Activated naive CD4-positive, alpha-beta T cell treated with anti-CD3 and anti-CD28 coated beads, Interleukin-2, amount 10 ng/mL, durations not matched to agents 7 days and 5 days (primary cell): ENCODE data around the gene SHISA8.
A peak's percentile ranks its signal among the peaks of the same experiment; 100 is the strongest.
"Not testable (repeated sequence)": the region's sequence is repeated elsewhere in the genome, so short reads cannot be mapped to it uniquely, and the experiment has no call there.

Source experiments
- CTCF ChIA-PET: fragments of 350-600 bp; sonication (Branson Sonifier 250); formaldehyde crosslinking; loops from one replicate; lab custom pipeline; 2021; ENCODE audit warnings: antibody characterized with exemption; lab: Charles Lee
- DNase-seq: peaks from one replicate; pipeline ENCODE4 v3.0.0-alpha.2; 2020
- H3K27ac Mint-ChIP-seq: one replicate; pipeline ENCODE4 v1.8.0; 2021; ENCODE audit warnings: mild to moderate bottlenecking, moderate library complexity, mixed read lengths
- H3K27me3 Mint-ChIP-seq: one replicate; pipeline ENCODE4 v1.8.0; 2021; ENCODE audit warnings: mild to moderate bottlenecking, mixed read lengths
- H3K36me3 Mint-ChIP-seq: one replicate; pipeline ENCODE4 v1.8.0; 2021; ENCODE audit warnings: mixed read lengths
- H3K4me1 Mint-ChIP-seq: one replicate; pipeline ENCODE4 v1.8.0; 2021; ENCODE audit warnings: mixed read lengths
- H3K4me3 Mint-ChIP-seq: one replicate; pipeline ENCODE4 v1.8.0; 2021; ENCODE audit warnings: mild to moderate bottlenecking, moderate library complexity, mixed read lengths
- H3K9me3 Mint-ChIP-seq: one replicate; pipeline ENCODE4 v1.8.0; 2021; ENCODE audit warnings: mixed read lengths

SHISA8 gene

GRCh38 chr22:41915035-41915785 lies at the start of gene SHISA8:
Gene SHISA8 (minus strand): TSS chr22:41915074. CDS start chr22:41914667, 407 bp downstream.
- no peaks in the 10 kb centered on the region for H3K9me3 Mint-ChIP-seq
- H3K4me1 Mint-ChIP-seq = peaks cover 30% of the 10 kb centered on the region
- H3K27me3 Mint-ChIP-seq = peaks cover 94% of the 10 kb centered on the region
- H3K36me3 Mint-ChIP-seq = no peaks in the 10 kb centered on the region
- H3K27ac Mint-ChIP-seq = no peak within 1 kb of the TSS
- peak within 1 kb of the TSS; percentile 43 for H3K4me3 Mint-ChIP-seq
- peak; percentile 75 for DNase-seq
- CTCF ChIA-PET = interaction anchor here (2.5 to 2.7 kb wide), 2 partner anchors 11 to 25 kb away, joined by 8 to 9 read pairs; partner anchors contain the start of gene TNFRSF13C

GRCh38 chr22:41964112-41964491 lies 49.2 kb upstream of the SHISA8 start:
- no peak overlapping the region for H3K4me3 Mint-ChIP-seq
- no peak for DNase-seq
- no peaks in the 10 kb centered on the region for H3K36me3 Mint-ChIP-seq
- CTCF ChIA-PET = interaction anchor here (1.0 to 1.2 kb wide), 2 partner anchors 13 to 473 kb away, joined by 3 to 4 read pairs; partner anchors contain the start of gene SMIM45
- H3K27ac Mint-ChIP-seq = no peak overlapping the region
- H3K9me3 Mint-ChIP-seq = no peaks in the 10 kb centered on the region
- H3K27me3 Mint-ChIP-seq = peaks cover 56% of the 10 kb centered on the region
- H3K4me1 Mint-ChIP-seq = peaks cover 2% of the 10 kb centered on the region

GRCh38 chr22:41963453-41964111 lies 48.7 kb upstream of the SHISA8 start:
- no peak overlapping the region for H3K27ac Mint-ChIP-seq
- no peaks in the 10 kb centered on the region for H3K36me3 Mint-ChIP-seq
- CTCF ChIA-PET = interaction anchor here (1.2 kb wide), 1 partner anchor 474 kb away, joined by 4 read pairs; no protein-coding TSS in a partner anchor
- no peaks in the 10 kb centered on the region for H3K9me3 Mint-ChIP-seq
- no peak overlapping the region for H3K4me3 Mint-ChIP-seq
- H3K27me3 Mint-ChIP-seq = peaks cover 54% of the 10 kb centered on the region
- peaks cover 2% of the 10 kb centered on the region for H3K4me1 Mint-ChIP-seq
- DNase-seq = no peak

GRCh38 chr22:41957941-41958556 lies 43.2 kb upstream of the SHISA8 start:
- DNase-seq = no peak
- no peaks in the 10 kb centered on the region for H3K36me3 Mint-ChIP-seq
- H3K4me1 Mint-ChIP-seq = peaks cover 4% of the 10 kb centered on the region
- H3K9me3 Mint-ChIP-seq = no peaks in the 10 kb centered on the region
- H3K4me3 Mint-ChIP-seq = no peak overlapping the region
- no peak overlapping the region for H3K27ac Mint-ChIP-seq
- peaks cover 54% of the 10 kb centered on the region for H3K27me3 Mint-ChIP-seq
- CTCF ChIA-PET = interaction anchor here (0.6 to 1.0 kb wide), 2 partner anchors 17 to 499 kb away, joined by 3 to 4 read pairs; no protein-coding TSS in a partner anchor

- peaks cover 24% of the 10 kb centered on the region for H3K27me3 Mint-ChIP-seq
- no peak for DNase-seq
- H3K4me3 Mint-ChIP-seq = no peak overlapping the region
- no peak overlapping the region for H3K27ac Mint-ChIP-seq
- H3K9me3 Mint-ChIP-seq = no peaks in the 10 kb centered on the region
- no peaks in the 10 kb centered on the region for H3K36me3 Mint-ChIP-seq
- CTCF ChIA-PET = no interaction called here
- H3K4me1 Mint-ChIP-seq = peaks cover 16% of the 10 kb centered on the region
These were observed 37.8 kb upstream of the SHISA8 start for GRCh38 chr22:41952713-41953112.

GRCh38 chr22:41951898-41952474 lies 37.1 kb upstream of the SHISA8 start, which contains the start of gene SMIM45:
Gene SMIM45 (plus strand): TSS chr22:41952150.
- no peaks in the 10 kb centered on the region for H3K9me3 Mint-ChIP-seq
- H3K4me3 Mint-ChIP-seq = no peak within 1 kb of the TSS
- H3K27me3 Mint-ChIP-seq = peaks cover 20% of the 10 kb centered on the region
- H3K36me3 Mint-ChIP-seq = no peaks in the 10 kb centered on the region
- no peak for DNase-seq
- CTCF ChIA-PET = interaction anchor here (1.4 kb wide), 1 partner anchor 13 kb away, joined by 3 read pairs; no protein-coding TSS in a partner anchor
- H3K27ac Mint-ChIP-seq = no peak within 1 kb of the TSS
- H3K4me1 Mint-ChIP-seq = peaks cover 19% of the 10 kb centered on the region

- CTCF ChIA-PET = no interaction called here
These were observed 34.6 kb upstream of the SHISA8 start for GRCh38 chr22:41949297-41949965.

GRCh38 chr22:41948928-41949296 lies 34.0 kb upstream of the SHISA8 start:
- H3K4me3 Mint-ChIP-seq = not testable (repeated sequence)

More at GRCh38 chr22:41949297-41949965, 34.6 kb upstream of the SHISA8 start:
- H3K27ac Mint-ChIP-seq = no peak overlapping the region
- H3K9me3 Mint-ChIP-seq = no peaks in the 10 kb centered on the region
- no peak for DNase-seq
- H3K4me3 Mint-ChIP-seq = no peak overlapping the region
- H3K4me1 Mint-ChIP-seq = peaks cover 35% of the 10 kb centered on the region
- H3K27me3 Mint-ChIP-seq = peaks cover 20% of the 10 kb centered on the region
- H3K36me3 Mint-ChIP-seq = peaks cover 14% of the 10 kb centered on the region

GRCh38 chr22:41948142-41948541 lies 33.3 kb upstream of the SHISA8 start:
- CTCF ChIA-PET = no interaction called here
- H3K4me1 Mint-ChIP-seq = peaks cover 46% of the 10 kb centered on the region
- H3K27ac Mint-ChIP-seq = no peak overlapping the region
- H3K36me3 Mint-ChIP-seq = peaks cover 24% of the 10 kb centered on the region
- no peak for DNase-seq
- H3K9me3 Mint-ChIP-seq = no peaks in the 10 kb centered on the region
- H3K4me3 Mint-ChIP-seq = no peak overlapping the region
- peaks cover 17% of the 10 kb centered on the region for H3K27me3 Mint-ChIP-seq

More at GRCh38 chr22:41948928-41949296, 34.0 kb upstream of the SHISA8 start:
- CTCF ChIA-PET, H3K9me3 Mint-ChIP-seq, DNase-seq, H3K27ac Mint-ChIP-seq: not testable (repeated sequence)
- H3K36me3 Mint-ChIP-seq = peaks cover 16% of the 10 kb centered on the region
- H3K27me3 Mint-ChIP-seq = peaks cover 20% of the 10 kb centered on the region
- peaks cover 38% of the 10 kb centered on the region for H3K4me1 Mint-ChIP-seq

GRCh38 chr22:41947424-41948080 lies 32.7 kb upstream of the SHISA8 start:
- H3K36me3 Mint-ChIP-seq = peaks cover 29% of the 10 kb centered on the region
- H3K27me3 Mint-ChIP-seq = peaks cover 16% of the 10 kb centered on the region
- no peak for DNase-seq
- no peaks in the 10 kb centered on the region for H3K9me3 Mint-ChIP-seq
- peak overlapping the region; percentile 85 for H3K4me3 Mint-ChIP-seq
- H3K27ac Mint-ChIP-seq = peak overlapping the region; percentile 52
- H3K4me1 Mint-ChIP-seq = peaks cover 52% of the 10 kb centered on the region
- CTCF ChIA-PET = interaction anchor here (1.0 to 4.5 kb wide), 2 partner anchors 21 to 250 kb away, joined by 3 to 20 read pairs; partner anchors contain the start of gene TNFRSF13C

GRCh38 chr22:41946629-41947423 lies 32.0 kb upstream of the SHISA8 start, which contains the start of gene CENPM:
Gene CENPM (minus strand): TSS chr22:41947152. CDS start chr22:41947076, 76 bp downstream.
- H3K27ac Mint-ChIP-seq = peak within 1 kb of the TSS; percentile 92
- peaks cover 54% of the 10 kb centered on the region for H3K4me1 Mint-ChIP-seq
- DNase-seq = peak; percentile 96
- peak within 1 kb of the TSS; percentile 85 for H3K4me3 Mint-ChIP-seq
- CTCF ChIA-PET = interaction anchor here (0.6 to 4.5 kb wide), 9 partner anchors 10 to 250 kb away, joined by 3 to 20 read pairs (median 3); partner anchors contain the start of gene TNFRSF13C
- H3K27me3 Mint-ChIP-seq = peaks cover 11% of the 10 kb centered on the region
- H3K36me3 Mint-ChIP-seq = peaks cover 32% of the 10 kb centered on the region
- no peaks in the 10 kb centered on the region for H3K9me3 Mint-ChIP-seq

GRCh38 chr22:41943661-41944209 lies 28.9 kb upstream of the SHISA8 start:
- Mint-ChIP-seq H3K36me3 (peaks cover 49% of the 10 kb centered on the region), H3K9me3 (no peaks in the 10 kb centered on the region), H3K4me3 (peak overlapping the region; percentile 61), H3K4me1 (peaks cover 81% of the 10 kb centered on the region), H3K27me3 (no peaks in the 10 kb centered on the region), H3K27ac (peak overlapping the region; percentile 73)
- no peak for DNase-seq
- CTCF ChIA-PET = interaction anchor here (1.2 to 4.5 kb wide), 4 partner anchors 12 to 247 kb away, joined by 3 to 20 read pairs (median 5); partner anchors contain the start of gene MEI1
